Astrocyte of the cerebellum (primary cell): ENCODE results near the gene ANXA6.

Source experiments
- DNase-seq: peaks from one replicate; pipeline ENCODE4 v3.0.0-alpha.2; 2011; ENCODE audit warnings: low read depth
- H3K4me3 ChIP-seq: 2 replicates; pipeline ENCODE4 v1.5.1; 2011; ENCODE audit warnings: mild to moderate bottlenecking, low read depth, low read length, moderate library complexity
- in situ Hi-C: cut with HindIII; loops from 2 replicates; pipeline ENCODE4 v1.10.0; 2017; ENCODE audit warnings: low sequenced_read_pairs
- TF ChIP-seq, protein P1 (sequence below): IDR thresholded peaks from 2 replicates; pipeline ENCODE4 v1.5.1; 2012; ENCODE audit warnings: low read length, low read depth, moderate library complexity, mild to moderate bottlenecking; ENCODE audit errors: missing control alignments

ANXA6 gene

DNA sequence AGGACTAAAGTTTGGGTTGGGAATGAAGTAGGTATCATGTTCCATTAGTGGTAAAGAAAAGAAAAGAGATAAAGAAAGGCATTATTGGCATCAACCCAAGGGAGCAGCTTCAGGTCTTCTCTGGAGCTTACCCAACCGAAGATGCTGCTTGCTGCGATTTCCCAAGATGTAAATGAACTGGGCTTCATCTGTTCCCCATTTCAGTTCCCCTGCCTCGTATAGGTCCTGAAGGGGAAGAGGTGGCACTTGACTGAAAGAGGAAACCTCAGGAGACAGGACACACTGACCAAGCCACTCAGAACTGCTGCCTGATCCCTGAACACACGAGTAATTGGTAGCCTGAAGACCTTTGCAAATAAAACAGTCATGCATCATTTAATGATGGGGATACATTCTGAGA lies 24.6 kb downstream of the ANXA6 start:
- no peak for DNase-seq
- H3K4me3 ChIP-seq, result no peak overlapping the region
- TF ChIP-seq, protein P1, sequence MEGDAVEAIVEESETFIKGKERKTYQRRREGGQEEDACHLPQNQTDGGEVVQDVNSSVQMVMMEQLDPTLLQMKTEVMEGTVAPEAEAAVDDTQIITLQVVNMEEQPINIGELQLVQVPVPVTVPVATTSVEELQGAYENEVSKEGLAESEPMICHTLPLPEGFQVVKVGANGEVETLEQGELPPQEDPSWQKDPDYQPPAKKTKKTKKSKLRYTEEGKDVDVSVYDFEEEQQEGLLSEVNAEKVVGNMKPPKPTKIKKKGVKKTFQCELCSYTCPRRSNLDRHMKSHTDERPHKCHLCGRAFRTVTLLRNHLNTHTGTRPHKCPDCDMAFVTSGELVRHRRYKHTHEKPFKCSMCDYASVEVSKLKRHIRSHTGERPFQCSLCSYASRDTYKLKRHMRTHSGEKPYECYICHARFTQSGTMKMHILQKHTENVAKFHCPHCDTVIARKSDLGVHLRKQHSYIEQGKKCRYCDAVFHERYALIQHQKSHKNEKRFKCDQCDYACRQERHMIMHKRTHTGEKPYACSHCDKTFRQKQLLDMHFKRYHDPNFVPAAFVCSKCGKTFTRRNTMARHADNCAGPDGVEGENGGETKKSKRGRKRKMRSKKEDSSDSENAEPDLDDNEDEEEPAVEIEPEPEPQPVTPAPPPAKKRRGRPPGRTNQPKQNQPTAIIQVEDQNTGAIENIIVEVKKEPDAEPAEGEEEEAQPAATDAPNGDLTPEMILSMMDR, result no peak
- in situ Hi-C loops, result no loop called here

DNA sequence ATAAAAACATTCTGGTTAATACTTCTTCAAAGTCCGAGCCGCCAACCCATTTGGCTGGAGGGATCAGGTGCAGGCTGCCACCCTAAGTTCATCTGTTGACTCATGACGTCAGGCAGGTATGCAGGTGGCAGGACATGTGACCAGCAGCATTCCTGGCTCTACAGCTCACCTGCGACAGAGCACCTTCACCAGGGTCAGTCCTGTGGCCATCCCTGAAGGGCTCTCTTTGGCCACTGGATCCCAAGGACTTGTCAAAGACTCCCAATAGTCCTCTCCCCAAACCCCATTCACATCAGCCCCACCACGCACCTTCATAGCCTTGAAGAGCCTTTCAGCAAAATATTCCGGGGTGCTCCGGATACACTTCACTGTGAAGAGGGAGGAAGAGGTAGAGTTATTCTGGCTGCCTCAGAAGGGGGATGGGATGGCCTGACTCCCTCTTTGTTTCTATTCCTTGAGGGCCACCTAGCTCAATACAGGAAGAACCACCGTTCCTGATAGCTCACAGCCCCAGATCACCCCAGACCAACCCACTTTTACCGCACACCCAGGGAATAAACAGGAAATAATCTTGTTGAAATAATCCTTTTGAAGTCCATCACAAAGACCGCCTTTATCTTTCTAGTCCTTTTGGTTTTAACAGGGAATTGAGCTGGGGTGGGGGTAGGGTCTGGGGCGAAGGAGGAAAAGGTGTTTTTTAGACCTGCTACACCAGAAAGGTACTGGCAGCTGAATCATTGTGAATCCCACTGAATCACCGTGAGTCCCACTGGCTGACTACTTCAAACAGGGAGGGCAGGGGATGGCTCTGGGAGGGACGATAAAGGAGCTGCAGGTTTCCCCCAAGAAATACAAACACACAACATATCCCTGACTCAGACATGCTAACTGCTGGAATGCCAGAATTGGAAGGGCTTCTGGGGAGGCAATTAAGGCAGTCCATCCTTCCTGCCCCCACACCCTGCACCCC lies 26.4 kb downstream of the ANXA6 start:
- in situ Hi-C loops, result no loop called here
- no peak overlapping the region for H3K4me3 ChIP-seq
- TF ChIP-seq, protein P1, result no peak
- DNase-seq, result no peak

DNA sequence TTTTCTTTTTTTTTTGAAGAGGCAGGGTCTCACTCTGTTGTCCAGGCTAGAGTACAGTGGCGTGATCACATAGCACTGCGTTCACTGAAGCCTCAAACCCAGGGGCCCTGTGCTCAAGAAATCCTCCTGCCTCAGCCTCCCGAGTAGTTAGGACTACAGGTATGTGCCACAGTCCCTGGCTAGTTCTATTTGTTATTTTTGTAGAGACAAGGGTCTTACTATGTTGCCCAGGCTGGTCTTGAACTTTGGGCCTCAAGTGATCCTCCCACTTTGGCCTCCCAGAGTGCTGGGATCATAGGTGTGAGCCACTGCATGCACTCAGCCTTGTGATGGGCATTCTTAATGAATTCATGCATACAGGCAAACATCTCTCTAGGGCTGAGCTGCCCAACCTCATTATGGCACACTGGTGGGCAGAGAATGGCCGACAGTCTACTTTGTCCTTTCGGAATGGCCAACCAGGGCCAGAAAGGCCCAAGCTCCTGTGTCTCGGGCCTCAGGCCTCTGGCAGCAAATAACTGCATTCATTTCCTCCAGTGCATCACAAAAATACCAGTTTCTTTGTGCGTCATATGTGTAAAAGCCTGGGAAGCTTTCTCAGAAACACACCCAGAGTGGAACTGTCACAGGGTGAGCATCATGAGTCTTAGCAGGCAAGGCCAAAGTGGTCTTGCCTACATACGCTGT lies 27.2 kb downstream of the ANXA6 start:
- TF ChIP-seq, protein P1, result no peak
- H3K4me3 ChIP-seq, result no peak overlapping the region
- in situ Hi-C loops, result no loop called here
- no peak for DNase-seq

DNA sequence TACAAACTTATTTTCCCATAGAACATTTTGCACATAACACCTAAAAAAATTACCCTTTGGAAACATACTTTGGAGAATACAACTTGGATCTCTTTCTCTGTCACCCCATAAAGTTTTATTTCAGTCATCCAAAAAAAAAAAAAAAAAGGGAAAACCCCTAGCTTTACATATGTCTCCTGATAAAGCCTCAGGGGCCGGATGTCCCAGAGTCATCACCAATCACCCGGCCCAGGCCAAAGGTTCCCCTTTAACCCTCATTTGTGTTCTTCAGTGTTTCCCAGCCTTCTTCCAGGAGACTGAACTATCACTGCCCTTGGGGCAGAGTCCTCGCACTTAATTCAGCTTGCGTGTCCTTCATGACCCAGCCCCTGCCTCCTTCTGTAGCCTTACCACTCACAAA lies 28.8 kb downstream of the ANXA6 start:
- no peak for DNase-seq
- in situ Hi-C loops, result no loop called here
- TF ChIP-seq, protein P1, result no peak
- no peak overlapping the region for H3K4me3 ChIP-seq

DNA sequence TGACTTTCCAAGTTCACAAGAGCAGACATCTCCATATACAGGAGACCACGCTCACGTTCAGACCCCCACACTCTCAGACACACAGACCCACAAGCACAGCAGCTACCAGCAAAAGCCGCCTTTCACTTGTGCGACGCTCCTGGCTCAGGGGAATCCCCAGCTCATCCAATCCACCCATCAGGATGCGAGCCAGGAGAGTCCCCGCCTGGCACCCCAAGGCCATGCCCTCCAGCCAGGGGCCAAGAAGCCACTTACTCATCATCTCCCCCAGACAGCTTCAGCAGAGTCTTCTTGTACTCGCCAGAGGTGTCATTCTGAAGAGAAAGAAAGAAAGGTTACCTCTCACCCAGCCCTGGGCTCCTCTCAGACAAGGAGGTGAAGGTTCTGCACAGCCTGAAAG lies 29.7 kb downstream of the ANXA6 start:
- H3K4me3 ChIP-seq, result no peak overlapping the region
- TF ChIP-seq, protein P1, result no peak
- DNase-seq, result no peak
- in situ Hi-C loops, result no loop called here

DNA sequence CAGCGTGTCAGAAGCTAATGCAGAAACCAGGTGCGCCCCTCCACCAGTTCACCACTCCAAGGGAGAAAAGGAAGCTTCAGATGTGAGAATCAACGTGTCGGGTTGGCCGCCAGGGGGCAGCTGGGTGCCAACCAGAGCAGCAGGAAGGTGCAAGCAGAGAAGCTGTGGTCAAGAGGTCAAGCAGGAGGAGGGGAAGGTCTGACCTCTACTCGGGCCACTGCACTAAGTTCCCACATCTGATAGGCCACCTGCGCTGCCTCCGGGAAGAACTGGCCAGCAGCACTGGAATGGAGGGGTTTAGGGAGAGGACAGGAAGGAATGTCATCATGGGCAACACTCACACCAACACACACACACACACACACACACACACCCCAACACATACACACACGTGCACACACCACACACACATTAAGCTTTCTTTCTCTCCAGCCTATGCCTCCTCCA lies 31.4 kb downstream of the ANXA6 start:
- DNase-seq, result peak; percentile 16
- TF ChIP-seq, protein P1, result peak; percentile 73
- in situ Hi-C loops, result no loop called here
- no peak overlapping the region for H3K4me3 ChIP-seq
